Subcutaneous adipose tissue (tissue), 4 donors: ENCODE measurements around the gene NT5C2. TPM values are rescaled to one million over a fixed set of nuclear protein-coding genes. Genes with fewer than 3 reads are reported as not detected.

Experiments
- total RNA-seq, 4 donors: library from RNA; depleted of rRNA; stranded (reverse); fragments of >200 nt; gene quantifications; one replicate each; pipeline ENCODE4 v1.1.0, GENCODE V29; 2016
- TF ChIP-seq, protein P1 (sequence below): fragments of 450-650 bp; IDR thresholded peaks from one replicate; pipeline ENCODE4 v1.5.1; 2016; ENCODE audit warnings: low read depth, mild to moderate bottlenecking, control low read depth, antibody characterized with exemption, moderate library complexity

Gene NT5C2
- total RNA-seq, 4 donors from 2014 or later: 62.1 to 262 (median 71.4) TPM

DNA sequence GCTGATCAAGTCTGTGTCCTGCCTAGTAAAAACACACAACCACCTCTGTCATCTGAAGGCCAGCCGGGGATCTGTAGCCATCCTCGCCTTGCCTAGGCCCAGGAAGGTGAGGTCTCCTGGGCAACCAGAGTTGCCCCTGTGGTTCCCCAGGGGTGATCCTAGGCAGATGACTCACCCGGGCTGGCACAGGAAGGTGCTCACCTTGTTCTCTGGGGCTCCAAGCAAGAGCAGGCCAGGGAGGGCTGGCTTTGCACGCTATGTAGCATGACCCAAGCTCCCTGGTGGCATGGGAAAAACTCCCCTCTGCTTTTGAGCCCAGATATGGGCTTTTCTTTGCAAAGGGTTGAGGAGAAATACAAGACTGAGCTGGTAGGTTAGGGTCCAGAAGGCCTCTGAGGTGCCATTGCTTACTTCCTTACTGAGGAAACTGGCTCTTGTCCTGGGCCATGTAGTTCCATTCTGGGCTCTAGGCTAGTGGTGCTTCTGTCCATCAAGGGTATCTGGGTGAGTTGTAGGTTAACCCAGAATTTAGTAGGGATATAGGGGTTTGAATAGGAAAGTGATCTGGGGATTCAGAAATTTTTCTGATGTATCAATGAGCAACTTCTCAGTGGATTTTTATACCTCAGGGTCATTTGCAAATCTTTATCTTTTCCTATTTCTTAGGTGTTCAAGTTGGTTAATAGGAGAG is 112.0 kb downstream of the NT5C2 start:
- TF ChIP-seq, protein P1, sequence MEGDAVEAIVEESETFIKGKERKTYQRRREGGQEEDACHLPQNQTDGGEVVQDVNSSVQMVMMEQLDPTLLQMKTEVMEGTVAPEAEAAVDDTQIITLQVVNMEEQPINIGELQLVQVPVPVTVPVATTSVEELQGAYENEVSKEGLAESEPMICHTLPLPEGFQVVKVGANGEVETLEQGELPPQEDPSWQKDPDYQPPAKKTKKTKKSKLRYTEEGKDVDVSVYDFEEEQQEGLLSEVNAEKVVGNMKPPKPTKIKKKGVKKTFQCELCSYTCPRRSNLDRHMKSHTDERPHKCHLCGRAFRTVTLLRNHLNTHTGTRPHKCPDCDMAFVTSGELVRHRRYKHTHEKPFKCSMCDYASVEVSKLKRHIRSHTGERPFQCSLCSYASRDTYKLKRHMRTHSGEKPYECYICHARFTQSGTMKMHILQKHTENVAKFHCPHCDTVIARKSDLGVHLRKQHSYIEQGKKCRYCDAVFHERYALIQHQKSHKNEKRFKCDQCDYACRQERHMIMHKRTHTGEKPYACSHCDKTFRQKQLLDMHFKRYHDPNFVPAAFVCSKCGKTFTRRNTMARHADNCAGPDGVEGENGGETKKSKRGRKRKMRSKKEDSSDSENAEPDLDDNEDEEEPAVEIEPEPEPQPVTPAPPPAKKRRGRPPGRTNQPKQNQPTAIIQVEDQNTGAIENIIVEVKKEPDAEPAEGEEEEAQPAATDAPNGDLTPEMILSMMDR: no peak

DNA sequence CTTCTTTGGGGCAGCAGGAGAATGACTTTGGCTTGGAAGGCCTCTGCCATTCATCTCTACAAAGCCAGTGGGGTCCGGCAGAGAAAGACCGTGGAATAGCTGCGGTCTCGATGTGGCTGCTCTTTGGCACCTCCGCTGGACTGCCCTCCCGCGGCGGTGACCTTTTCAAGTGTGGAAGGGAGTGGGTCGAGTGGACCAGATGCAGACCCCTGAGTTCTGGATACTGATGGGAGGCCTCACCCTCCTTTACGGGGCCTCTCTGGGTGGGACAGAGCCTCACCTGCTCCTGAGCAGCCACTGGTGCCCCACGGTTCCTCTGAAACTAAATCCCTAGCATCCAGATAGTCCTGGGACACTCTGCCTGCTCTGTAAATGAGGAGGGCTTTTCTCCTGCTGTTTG is 113.1 kb downstream of the NT5C2 start:
- TF ChIP-seq, protein P1: no peak

DNA sequence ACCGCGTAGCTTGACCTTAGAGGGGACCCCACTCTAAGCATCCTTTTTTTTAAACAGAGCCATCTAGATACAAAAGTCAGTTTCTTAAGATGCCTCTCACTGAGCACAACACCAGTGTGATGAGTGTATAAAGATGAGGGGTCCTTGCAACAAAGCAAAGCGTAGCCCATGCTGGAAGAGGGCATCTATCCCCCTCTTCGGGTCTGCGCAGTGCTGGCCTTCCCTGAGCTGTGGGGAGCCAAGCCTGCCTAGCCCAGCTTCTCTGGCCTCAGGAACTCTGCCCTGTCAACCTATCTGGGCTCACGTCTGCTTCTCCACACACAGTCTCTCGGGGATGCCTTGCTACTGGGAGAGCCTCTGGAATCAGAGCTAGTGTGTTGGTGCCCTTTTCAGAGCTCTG is 114.0 kb downstream of the NT5C2 start:
- TF ChIP-seq, protein P1: no peak

DNA sequence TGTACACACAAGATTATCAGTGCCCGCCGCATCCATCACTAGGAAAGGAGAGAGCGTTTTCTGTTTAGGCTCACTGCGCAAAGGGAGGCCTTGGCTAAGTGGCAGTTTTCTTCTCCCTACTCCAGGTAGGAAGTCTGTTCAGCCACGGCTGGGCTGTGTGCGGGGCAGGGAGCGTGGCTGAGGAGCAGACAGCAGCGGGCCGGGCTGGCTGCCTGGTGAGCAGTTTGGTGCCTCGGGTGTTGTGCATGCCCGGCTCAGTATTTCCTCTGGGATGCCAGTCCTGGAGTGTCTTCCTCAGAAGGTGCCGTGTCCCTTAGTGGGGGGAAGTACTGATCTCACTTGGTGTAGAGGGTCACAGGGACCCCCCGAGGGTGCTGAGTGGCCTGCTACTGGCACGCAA is 114.4 kb downstream of the NT5C2 start:
- TF ChIP-seq, protein P1: no peak

DNA sequence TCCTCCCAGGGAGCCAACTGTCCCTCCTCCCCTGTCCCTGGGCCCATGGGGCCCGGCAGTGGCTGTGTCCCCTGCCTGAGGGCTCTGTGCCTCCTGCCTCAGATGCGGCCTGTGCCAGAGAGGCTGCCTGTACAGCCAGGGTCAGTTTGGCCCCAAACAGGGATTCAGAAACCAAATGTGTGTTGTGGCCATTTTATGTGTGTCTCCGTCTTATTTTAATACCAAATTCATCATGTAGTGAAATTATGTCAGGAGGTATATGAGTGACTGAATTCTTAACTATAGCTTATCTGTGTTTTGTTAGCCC is 114.8 kb downstream of the NT5C2 start:
- TF ChIP-seq, protein P1: no peak

DNA sequence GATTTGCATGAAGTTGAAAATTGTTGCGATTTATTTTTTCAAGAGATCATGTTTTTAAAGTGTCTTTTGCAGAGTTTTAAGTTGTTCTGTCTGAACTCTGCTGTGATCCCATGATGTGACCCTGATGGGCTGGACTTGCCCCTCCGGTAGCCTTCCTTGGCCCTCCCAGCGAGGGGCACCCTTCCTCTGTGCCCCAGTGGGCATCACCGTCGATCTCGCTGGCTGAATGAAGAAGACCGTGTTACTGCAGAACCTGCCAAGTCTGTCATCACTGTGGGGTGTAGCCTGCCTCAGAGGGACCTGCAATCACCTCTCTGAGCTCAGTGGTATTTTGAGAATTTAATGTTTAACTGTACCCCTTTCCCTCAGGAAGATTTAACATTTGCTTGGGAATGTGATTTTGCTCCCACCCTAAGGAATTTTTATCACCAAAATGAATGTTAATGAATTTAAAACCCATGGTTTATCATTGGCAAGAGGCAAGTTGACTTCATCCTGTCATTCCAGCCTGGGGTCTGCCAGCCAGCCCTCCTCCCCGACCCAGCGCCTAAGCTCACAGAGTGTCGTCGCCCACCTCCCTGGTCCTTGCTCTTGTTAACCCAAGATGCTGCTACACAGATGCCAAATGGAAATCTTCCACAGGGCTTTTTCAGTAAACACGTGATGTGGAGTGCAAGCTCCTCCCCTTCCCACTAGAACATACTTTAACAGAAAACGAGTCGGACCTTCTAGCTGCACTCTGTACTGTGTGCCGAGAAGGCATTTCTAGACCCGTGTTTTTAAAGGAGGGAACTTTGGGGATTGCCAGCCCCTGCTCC is 115.4 kb downstream of the NT5C2 start:
- TF ChIP-seq, protein P1: no peak

DNA sequence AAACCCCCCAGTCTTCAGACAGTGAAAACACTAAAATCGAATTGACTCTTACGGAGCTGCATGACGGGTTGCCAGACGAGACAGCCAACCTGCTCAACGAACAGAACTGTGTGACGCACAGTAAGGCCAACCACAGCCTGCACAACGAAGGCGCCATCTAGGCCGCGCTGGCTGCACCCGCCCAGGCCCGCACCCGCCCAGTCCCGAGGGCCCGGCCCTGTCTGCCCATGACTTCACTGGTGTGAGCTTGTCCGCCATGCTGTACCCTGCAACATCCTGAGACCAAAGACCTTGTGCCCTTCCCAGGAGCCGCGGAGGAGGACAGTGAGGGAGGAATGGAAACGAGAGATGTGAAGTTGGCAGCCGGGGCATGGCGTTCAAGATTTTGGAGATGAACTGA is 116.1 kb downstream of the NT5C2 start:
- TF ChIP-seq, protein P1: no peak
